DLD1 (cell line): ENCODE data around the gene ZNF366.

Experiments used
- in situ Hi-C: cut with HindIII; loops from 2 replicates; pipeline ENCODE4 v1.10.0; 2017; ENCODE audit warnings: low sequenced_read_pairs

Gene ZNF366

DNA sequence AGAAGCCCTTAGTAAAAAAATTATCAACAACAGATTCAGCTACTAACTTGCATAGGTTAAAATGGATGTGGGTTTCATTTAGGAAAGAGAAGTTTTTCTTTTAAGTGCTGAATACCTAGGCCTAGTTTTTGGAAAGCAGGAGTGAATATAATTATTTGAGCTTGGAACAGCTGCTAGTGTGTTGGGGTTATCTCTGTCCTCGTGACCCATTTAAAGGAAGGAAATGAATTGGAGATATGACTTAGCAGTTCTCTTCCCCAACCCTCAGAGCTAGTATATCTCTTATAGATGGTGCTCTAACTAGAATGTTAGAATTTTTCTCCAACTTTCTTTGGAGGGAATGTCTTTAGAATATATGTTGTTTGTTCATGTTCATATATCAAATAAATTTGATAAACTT, 38.6 kb downstream of the ZNF366 start:
- in situ Hi-C loops = no loop called here

DNA sequence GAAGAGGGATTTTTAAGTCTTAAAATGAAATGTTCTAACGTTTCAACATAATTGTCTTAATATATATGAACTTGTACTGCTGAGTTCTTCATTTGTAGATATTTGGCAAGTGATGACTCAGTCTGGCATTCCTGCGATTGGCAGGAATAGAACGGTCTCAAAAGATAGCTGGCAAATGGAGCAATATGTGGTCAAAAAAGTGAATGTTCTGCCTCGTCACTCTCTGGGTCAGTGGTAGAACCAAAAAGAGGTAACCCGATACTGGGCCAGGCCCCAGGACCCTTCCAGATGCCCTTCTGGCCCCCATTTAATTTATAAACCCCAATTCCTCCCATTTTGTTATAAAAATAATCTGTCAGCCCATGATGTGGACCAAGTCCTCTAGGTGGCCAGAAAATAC, 39.2 kb downstream of the ZNF366 start:
- in situ Hi-C loops = no loop called here

DNA sequence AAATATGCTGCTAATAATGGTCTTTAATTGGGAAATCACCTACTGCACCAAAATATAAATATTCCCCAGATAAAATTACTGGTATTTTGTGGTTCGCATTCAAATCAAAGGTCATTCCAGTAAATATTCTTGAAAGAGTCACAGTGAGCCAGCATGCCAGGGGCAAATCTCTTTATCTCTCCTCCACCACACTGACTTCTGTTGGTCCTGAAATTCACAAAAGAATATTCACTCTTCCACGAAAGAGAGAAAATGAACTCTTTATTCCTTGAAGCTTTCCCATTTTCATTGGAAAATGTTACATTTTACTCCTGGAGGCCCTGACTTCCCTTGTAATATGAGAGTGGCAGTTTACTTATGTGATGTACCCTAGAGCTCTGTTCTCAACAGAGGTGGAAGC, 39.7 kb downstream of the ZNF366 start:
- in situ Hi-C loops = no loop called here

DNA sequence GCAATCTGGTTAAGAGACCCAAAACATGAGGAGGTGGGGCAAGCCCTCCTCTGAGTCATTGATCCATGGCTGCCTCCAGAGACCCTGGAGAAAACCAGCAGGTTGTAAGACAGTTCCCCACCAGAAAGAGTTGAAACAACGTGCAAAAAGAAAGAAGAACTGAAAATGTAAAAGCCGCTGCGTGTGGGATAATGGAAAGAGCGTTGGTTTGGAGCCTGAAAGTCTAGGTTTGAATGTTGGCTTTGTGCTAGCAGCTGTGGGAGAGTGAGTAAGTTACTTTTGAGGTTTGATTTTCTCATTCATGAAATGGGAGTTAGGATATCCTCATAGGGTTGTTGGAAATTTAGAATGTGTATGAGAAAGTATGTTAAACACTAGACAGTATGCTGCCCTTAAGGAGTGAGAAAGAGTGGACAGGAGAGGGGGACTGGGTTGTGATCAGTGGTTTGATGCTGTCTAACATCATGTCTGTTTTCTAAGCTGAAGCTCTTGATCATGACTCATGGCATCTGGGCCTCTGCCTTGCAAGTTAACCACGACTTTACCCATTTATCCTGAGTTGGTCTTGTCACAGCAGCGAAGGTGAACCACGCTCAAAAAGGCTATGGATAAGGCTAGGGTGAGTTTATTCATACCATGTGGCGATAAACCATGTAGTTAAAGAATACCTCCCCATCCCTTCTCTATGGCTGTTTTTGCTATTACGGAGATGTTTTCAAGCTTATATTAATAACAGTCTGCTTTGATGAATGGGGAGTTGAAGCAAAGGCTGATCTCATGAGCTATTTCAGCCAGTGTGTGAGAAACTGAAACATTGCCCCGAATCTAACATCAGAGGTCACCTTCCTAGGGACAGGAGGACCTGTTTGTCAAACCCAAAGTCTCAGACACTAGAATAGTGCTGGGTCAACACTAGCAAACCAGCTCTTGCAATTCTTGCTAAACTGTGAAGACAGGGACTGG, 41.3 kb downstream of the ZNF366 start:
- in situ Hi-C loops = no loop called here

DNA sequence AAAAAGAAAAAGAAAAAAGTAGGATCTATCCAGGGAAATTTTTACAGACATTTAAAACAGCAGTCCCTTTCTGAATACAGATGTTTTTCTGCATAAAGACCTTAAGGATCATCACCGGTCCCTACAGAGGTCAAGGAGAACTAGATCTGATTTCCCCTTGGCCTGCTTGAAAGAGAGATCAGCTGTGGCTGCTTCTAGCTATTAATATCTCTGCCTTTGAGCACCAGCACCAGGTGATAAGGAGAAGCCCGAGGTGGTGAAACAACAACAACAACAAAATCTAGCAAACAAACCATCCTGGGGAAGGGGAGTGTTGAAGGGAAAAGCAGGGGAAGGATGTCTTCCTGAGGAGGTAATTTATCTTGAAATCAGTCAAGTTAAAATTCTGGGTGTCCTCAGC, 42.1 kb downstream of the ZNF366 start:
- in situ Hi-C loops = no loop called here

DNA sequence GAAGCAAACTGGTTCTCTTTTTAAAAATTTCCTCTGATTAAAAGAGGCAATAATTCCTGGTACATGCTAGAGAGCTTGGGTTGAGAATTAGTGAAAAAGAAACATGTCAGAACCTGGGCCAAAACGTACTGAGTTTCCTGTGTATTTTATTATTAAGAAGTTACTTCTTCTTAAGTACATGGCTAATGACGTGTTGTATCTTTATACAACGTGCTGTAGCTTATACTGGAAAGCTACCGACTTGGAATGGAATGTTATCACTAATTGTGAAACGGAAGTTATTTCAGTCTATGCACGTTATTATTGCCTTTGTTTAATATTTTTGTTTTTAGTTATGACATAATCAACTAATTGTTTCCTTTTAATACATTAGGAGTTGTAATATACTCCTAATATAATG, 43.1 kb downstream of the ZNF366 start:
- in situ Hi-C loops = no loop called here

DNA sequence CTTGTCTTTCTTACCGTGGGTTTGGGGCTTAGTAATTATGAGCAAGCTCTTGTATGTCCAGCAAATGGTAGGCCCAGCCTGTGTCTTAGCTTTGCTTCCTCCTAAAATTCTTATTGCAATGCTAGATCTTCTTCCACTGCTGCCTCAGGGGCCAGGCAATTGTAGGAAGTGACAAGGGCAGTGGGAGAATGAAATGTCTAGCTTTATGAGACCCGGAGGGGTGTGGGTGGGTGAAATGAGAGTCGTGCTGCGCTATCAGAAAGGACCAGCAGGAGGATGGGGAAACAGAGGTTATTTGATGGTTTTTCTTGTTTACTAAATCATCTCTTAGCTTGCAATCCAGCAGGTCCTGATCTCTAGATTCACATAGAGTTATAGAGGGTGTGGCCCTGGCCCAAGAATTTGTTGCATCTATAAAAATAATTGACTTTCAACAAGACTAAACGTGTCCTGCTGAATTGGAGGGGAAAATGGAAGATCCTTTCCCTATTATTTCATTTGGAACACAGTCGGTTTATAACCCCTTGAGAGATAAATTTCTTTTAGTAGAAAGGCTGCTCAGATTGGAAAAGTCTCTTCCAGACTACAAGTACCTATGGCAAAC, 43.7 kb downstream of the ZNF366 start:
- in situ Hi-C loops = no loop called here

DNA sequence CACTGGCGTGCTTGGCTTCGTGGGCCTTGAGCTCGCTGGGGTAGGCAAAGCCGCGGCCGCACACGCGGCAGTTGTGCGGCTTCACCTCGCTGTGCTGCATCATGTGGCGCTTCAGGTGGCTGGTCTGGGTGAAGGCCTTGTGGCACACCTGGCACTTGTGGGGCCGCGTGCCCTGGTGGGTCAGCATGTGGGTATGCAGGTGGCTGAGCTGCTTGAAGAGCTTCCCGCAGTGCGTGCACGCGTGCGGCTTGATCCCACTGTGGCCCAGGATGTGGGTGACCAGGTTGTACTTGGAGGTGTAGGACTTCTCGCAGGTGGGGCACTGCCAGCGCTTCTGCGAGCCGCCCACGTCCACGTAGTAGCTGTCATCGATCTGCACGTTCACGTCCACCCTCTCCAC, 46.8 kb downstream of the ZNF366 start:
- in situ Hi-C loops = no loop called here

DNA sequence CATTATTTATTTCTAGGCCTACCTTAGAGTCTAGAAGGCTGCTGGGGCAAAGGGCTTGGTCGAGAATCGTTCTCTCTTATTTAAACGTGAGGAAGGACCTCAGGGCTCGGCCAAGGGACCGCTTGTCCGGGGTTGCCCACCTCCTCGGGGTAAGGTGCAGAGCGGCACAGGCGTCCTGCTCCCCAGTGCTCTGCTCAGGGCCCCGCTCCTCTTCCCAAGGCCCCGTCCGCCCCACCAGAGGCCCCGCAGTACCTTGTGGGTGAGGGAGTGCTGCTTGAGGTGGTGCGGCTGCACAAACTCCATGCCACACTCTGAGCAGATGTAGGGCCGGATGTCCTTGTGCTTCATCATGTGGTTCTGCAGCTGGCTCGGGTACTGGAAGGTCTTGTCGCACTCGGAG, 47.3 kb downstream of the ZNF366 start:
- in situ Hi-C loops = no loop called here

DNA sequence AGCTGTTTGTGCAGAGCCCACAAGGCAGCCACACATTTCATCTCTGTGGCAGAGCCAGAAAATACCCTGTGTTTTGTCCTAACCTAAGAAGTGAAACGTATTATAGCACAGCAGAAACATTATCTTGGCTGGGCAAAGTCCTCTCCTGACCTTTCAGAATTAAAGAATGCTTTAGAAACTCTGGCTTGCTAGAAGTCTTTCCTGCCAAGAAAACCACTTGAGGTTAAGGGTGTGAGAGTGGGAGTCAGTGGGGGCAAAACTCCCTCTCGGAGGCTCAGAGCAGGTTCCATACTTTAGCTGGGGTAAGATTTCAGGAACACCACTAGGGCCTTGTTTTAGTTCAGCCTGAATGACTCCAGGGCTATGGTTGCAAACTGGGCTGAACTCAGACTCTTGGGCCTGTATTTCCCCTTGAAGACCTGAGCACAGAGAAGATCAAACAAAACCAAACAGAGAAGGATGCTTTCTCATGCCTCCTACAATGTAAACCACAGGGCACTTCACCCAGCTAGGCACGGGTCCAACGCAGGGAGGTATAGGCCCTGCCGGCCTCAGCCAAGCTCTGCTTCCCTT, 48.0 kb downstream of the ZNF366 start:
- in situ Hi-C loops = no loop called here

DNA sequence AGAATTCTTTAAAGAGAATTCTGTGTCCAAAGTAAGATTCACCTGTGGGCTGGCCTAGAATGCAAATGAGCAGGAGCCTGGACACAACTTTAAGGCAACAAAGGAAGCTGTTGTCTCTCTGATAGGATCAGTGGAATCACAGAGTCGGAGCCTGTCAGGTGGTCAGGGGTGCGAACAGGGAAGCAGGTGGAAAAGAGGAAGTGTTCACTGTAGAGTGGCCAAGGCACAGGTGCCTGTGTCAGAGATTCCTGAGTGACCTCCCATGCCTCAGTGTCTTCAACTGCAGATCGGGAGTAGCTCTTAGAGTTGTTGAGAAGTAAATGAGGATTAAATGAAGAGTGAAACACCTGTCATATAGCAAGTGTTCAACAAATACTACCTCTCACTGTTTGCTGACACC, 48.8 kb downstream of the ZNF366 start:
- in situ Hi-C loops = no loop called here

DNA sequence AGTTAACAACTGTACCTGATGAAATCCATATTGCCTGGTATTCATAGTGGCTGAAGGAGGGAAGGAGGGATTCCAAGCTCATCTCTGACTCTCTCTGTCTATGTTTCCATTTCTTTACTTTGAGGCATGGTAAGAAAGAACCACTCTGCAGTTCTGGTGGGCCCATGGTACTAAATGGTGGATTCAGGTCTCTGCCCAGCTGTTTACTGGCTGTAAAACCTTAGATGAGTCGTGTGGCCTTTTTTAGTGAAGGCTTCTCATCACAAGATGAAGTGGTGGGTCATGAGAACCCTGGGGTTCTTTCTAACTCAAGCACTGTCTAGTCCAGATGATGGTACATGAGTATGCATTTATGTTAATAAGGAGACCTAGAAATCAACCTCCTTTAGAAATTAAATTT, 49.7 kb downstream of the ZNF366 start:
- in situ Hi-C loops = no loop called here

DNA sequence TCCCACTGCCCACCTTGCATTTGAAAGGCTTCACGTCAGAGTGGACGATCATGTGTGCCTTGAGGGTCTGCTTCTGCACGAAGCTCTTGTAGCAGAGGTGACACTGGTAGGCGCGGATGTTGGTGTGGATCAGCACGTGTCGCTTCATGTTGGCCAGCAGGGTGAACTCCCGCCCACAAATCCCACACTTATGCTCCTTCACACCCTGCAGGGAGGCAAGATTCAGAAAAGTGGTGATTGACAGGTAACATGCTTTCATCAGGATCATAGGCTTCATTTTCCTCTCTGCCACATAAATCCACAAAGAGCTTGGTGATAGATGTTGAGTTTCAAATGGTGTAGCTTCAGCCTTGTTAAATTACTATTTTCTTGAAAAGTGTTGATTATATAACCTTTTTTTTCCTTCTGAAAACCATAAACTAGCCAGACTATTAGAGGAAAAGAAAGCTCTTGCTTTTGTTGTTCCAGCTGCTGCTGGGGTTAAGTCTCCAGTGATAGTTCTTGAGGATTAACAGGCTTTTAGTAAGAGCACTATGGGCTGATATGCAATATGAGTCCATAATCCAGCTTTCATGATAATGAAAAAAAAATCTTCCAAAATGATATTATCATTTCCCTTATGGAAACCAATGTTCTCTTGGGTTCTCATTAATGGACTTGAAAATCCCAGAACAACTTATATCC, 50.7 kb downstream of the ZNF366 start:
- in situ Hi-C loops = no loop called here

DNA sequence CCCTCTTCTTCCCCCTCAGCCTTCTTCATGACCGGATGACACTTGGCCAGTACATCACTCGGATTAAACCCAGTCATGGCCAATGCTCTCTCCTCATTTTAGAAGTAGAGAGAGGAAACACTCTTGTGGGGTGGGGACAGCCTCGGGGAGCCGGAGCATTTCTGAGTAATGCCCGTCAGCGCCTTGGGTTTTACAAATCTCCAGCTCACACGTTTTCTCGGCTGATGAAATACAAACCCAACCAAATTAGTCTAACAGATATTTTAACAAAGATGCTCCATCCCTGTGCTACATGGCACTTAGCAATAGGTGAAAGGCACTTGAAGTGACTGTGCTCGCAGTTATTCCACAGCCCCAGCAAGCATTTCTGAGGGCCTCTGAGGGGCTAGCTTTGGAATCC, 51.7 kb downstream of the ZNF366 start:
- in situ Hi-C loops = no loop called here

DNA sequence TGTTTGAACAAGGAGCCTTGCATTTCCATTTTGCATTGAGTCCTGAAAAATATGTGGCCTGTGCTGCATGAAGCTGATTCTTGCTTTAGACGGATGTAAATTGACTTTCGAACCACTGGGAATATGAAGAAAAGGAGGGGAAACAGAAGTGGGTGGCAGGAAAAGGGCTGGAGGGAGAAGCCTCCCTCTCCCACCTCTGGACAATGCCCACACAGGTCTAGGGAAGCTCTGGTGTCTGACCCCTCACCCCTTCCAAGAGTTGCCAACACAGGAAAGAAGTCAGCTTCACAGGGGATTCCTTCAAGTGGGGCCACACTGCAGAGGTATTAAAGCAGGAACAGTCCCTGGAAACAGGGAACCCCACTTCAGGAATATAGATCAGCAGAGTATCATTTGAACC, 52.2 kb downstream of the ZNF366 start:
- in situ Hi-C loops = no loop called here

DNA sequence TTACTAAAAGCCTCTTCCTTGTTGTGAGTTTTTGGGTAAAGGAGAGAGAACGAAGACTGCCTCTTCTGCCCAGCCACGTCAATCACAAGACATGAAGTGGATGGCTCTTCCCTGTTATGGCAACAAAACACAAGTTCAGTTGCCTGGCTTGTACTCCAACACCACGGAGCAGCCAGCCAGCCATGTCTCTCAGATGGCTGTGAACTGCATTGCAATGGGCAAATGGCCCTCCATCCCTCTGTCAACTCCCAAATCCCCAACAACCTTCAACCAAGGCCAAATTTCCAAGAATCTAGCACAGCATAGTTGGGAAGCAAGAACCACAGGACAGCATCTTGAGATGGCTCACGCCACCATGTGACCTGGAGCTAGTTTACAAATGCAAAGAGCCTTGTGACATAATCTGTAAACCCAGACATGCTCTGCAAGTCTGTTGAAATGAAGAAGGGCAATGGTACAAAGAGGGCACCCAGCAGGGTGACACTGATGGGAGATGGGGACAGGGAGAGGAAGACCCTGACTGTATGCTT, 53.9 kb downstream of the ZNF366 start:
- in situ Hi-C loops = no loop called here

DNA sequence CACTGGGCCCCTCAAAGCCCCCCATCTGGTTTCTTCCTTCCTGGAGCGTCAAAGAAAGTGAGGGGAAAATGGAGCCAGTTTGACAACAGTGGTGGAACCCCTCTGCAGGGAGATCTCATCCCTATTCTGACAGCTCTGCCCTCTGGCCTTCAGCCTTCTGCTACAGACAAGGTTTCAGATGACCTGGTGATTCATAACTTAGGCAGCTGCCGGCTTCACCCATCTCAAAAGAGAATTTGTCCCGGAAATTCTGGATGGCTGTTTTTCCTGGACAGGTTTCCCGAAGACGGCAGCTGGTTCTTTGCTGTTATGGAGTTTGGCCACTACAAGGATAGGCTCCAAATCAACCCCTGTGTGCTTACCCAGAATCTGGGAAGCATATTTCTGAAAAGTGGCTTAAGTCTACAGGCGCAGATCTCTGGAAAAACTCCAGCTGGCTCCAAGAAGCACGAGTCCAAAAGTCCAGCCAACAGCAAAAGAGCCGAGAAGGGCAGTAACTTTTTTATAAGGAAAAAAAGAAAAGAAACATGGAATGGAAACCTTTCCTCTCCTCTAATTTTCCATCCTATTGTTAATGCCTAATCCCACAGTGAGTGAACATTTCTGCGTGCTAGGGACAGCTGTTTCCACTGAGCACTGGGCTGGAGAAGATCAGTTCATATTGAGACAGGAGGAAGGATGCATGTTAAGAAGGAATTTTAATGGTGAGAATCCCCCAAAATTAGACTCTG, 54.5 kb downstream of the ZNF366 start:
- in situ Hi-C loops = no loop called here

DNA sequence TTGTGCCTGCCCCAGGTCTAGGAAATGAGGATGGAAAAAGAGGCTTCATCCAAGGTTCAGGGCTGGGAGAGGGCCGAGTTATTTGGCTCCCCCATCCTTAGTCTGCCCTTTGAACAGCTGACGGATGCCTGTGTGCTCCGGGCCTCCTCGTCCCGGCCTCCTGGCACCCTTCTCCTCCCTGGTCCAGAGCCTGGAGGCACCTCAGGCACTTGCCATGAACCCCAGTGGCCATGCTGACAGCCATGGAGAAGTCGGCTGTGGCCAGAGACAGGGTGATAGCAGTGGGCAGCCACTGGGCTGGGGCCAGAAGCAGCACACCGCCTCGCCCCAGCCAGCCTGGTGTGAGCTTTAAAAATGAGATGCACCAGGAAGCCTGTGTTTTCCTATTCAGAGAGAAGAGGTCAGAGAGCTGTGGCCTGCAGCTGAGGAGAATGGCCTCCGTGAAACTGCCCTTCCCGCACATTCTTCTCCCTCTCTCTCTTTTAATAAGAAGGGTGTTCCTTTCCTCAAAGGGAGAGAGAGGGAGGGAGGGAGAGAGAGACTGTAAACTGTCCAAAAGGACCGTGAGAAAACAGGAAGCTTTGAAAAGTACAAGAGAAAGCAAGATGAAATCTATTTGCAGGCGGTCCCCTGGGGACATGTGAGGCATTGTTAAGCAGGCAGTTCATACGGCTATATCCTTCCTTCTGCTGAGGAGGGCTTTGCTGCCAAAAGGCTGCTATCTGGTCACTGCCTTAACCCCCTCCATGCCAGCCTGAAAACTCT, 55.3 kb downstream of the ZNF366 start:
- in situ Hi-C loops = no loop called here

DNA sequence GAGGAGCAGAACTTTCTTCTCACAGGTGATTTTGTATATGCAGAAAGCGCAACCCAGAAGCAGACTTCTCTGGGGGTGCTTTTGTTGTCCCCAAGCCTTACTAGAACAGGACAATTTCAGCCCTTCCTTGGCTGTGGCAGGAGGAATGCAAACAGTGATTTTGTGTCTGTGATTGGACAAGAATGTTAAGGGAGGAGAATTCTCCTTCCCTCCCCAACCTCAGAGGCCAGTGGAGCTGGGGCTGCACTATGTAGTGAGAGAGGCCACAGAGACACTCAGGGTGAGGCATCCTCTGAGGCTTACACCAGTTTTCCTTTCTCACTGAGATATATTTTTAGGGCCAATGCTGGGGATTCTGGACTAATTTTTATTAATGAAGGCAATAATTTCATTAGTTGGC, 58.8 kb downstream of the ZNF366 start:
- in situ Hi-C loops = no loop called here

DNA sequence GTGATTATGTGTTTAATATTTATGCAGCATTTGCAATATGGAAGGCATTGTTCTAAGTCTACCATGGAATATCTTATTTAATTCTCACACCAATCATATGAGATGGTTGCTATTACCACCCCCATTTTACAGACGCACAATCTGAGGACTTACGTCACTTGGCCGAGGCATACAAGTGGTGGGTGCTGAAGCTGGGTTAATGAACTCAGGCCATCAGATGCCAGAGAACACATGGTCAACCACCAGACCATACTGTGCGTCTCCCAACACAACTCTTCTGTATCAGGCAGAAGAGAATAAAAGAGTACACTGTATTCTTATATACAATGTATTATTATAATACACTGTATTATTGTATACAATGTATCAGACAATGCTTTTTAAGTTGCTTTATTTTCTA, 59.5 kb downstream of the ZNF366 start:
- in situ Hi-C loops = no loop called here
